HFF-Myc (cell line): ENCODE data around the gene PCYT2.

Experiments used
- DNase-seq: peaks from one replicate; pipeline ENCODE4 v3.0.0-alpha.2; 2011; ENCODE audit warnings: low read depth; ENCODE audit errors: extremely low read depth
- H3K4me3 ChIP-seq: replicated peaks from 2 replicates; pipeline ENCODE4 v1.5.1; 2011; ENCODE audit warnings: low read depth, mild to moderate bottlenecking, control low read depth, low read length
- CTCF ChIP-seq: IDR thresholded peaks from 2 replicates; pipeline ENCODE4 v1.5.1; 2012; ENCODE audit warnings: mild to moderate bottlenecking, low read depth, low read length, control low read depth; ENCODE audit errors: missing control alignments

Gene PCYT2

GRCh38 chr17:81909231-81909630 is 2.0 kb downstream of the PCYT2 start:
- DNase-seq = no peak
- no peak overlapping the region for H3K4me3 ChIP-seq
- TF ChIP-seq CTCF = no peak

- no peak for TF ChIP-seq CTCF
Observed at GRCh38 chr17:81908793-81909192, 2.4 kb downstream of the PCYT2 start.

GRCh38 chr17:81907219-81908145 is 3.7 kb downstream of the PCYT2 start:
- H3K4me3 ChIP-seq = no peak overlapping the region
- no peak for DNase-seq
- TF ChIP-seq CTCF = peak; percentile 0

More at GRCh38 chr17:81908793-81909192, 2.4 kb downstream of the PCYT2 start:
- no peak for DNase-seq
- no peak overlapping the region for H3K4me3 ChIP-seq

GRCh38 chr17:81906476-81907218 is 4.6 kb downstream of the PCYT2 start:
- no peak for DNase-seq
- TF ChIP-seq CTCF = peak; percentile 2

GRCh38 chr17:81905993-81906392 is 5.2 kb downstream of the PCYT2 start:
- H3K4me3 ChIP-seq = no peak overlapping the region
- no peak for TF ChIP-seq CTCF
- DNase-seq = no peak

More at GRCh38 chr17:81906476-81907218, 4.6 kb downstream of the PCYT2 start:
- no peak overlapping the region for H3K4me3 ChIP-seq

- no peak for TF ChIP-seq CTCF
- DNase-seq = no peak
- no peak overlapping the region for H3K4me3 ChIP-seq
Observed at GRCh38 chr17:81905424-81905875, 5.7 kb downstream of the PCYT2 start.
